K562 (cell line): ENCODE results near the gene MICALL2. TPM values are rescaled to one million over a fixed set of nuclear protein-coding genes. Genes with fewer than 3 reads are reported as not detected.

Experiments
- ATAC-seq: fragments of 200-7000 bp; cut with Tn5 transposase; 3 replicates; pipeline ENCODE4 v1.9.1; 2020; ENCODE audit warnings: moderate library complexity
- BruUV-seq: library from RNA; stranded (reverse); fragments of 400-500 nt; replicated peaks from 2 replicates; lab custom pipeline; 2021; lab: Mats Ljungman, UMichigan
- CTCF ChIA-PET: fragments of 300-600 bp; formaldehyde crosslinking; extraction: SDS; loops from one replicate; lab custom pipeline; 2021; ENCODE audit warnings: low intra/inter-chr PET ratio; lab: Yijun Ruan, JAX
- POLR2A ChIA-PET: fragments of 300-600, 350-650 bp; sonication (Branson Sonifier 250); formaldehyde crosslinking; extraction: SDS; loops from one replicate; lab custom pipeline; 2021; ENCODE audit warnings: antibody characterized with exemption, inconsistent platforms; lab: Yijun Ruan, JAX
- DNase-seq, 4 experiments: peaks; one replicate each; pipeline versions ENCODE4 v3.0.0 to v3.0.0-alpha.2; 2011 to 2018; ENCODE audit warnings: low spot score in 3 of 4, mixed read lengths in 3 of 4; ENCODE audit errors: extremely low read depth in 1 of 4
- FAIRE-seq: peaks from 2 replicates; lab custom pipeline; 2011; peaks lifted over from hg19 to GRCh38; lab: Jason Lieb, UNC
- H2AFZ ChIP-seq: 2 replicates; pipeline ENCODE4 v1.6.0; 2011; ENCODE audit warnings: low read depth, low read length, control low read depth, inconsistent platforms
- H3K27ac ChIP-seq: fragments of 200-600 bp; 3 replicates; pipeline ENCODE4 v1.8.0; 2011; ENCODE audit warnings: low read depth, mild to moderate bottlenecking, control low read depth, inconsistent platforms, low read length, moderate library complexity, mixed read lengths; ENCODE audit errors: extremely low read depth
- H3K27me3 ChIP-seq, 2 experiments: fragments of 300-600 bp in 1 of 2; 2 replicates in 1 of 2; 3 replicates in 1 of 2; pipeline versions ENCODE4 v1.6.0 to v1.8.0; 2011; ENCODE audit warnings: inconsistent platforms in 2 of 2, low read length in 2 of 2, mild to moderate bottlenecking in 1 of 2, mixed read lengths in 1 of 2, moderate library complexity in 1 of 2; ENCODE audit not compliant: control insufficient read depth in 2 of 2, insufficient read depth in 2 of 2
- H3K36me3 ChIP-seq: fragments of 300-600 bp; 3 replicates; pipeline ENCODE4 v1.8.0; 2011; ENCODE audit warnings: mild to moderate bottlenecking, low read length, inconsistent platforms; ENCODE audit not compliant: control insufficient read depth, insufficient read depth
- H3K4me1 ChIP-seq, 2 experiments: fragments of 200-600 bp in 1 of 2; replicated peaks in 1 of 2; 2 replicates in 1 of 2; 3 replicates in 1 of 2; pipeline versions ENCODE4 v1.5.1 to v1.8.0; 2011; ENCODE audit warnings: inconsistent platforms in 2 of 2, low read length in 2 of 2, mild to moderate bottlenecking in 1 of 2, mixed read lengths in 1 of 2, moderate library complexity in 1 of 2; ENCODE audit not compliant: control insufficient read depth in 2 of 2, insufficient read depth in 2 of 2
- H3K4me2 ChIP-seq: 2 replicates; pipeline ENCODE4 v1.6.1; 2011; ENCODE audit warnings: low read length, control low read depth, inconsistent platforms, mixed read lengths; ENCODE audit not compliant: insufficient read depth
- H3K4me3 ChIP-seq: fragments of 200-600 bp; sonication (generic), shearing (Covaris generic); 2 replicates; pipeline ENCODE4 v1.5.1; 2016; ENCODE audit warnings: control low read depth, inconsistent platforms
- H3K79me2 ChIP-seq: fragments of 200-600 bp; 3 replicates; pipeline ENCODE4 v1.8.0; 2011; ENCODE audit warnings: low read length, inconsistent platforms; ENCODE audit not compliant: control insufficient read depth, insufficient read depth
- H3K9ac ChIP-seq, 2 experiments: 2 replicates each; pipeline versions ENCODE4 v1.6.0 to v1.6.1; 2011; ENCODE audit warnings: low read depth in 2 of 2, low read length in 2 of 2, control low read depth in 1 of 2, inconsistent platforms in 1 of 2, mild to moderate bottlenecking in 1 of 2, mixed read lengths in 1 of 2; ENCODE audit not compliant: insufficient read depth in 1 of 2
- H3K9me1 ChIP-seq: one replicate; pipeline ENCODE4 v1.6.0; 2011; ENCODE audit warnings: inconsistent platforms, mild to moderate bottlenecking, low read length, moderate library complexity; ENCODE audit not compliant: control insufficient read depth, insufficient read depth
- H3K9me3 ChIP-seq: replicated peaks from 2 replicates; pipeline ENCODE4 v1.5.1; 2011; ENCODE audit warnings: low read depth, low read length, inconsistent platforms; ENCODE audit not compliant: control insufficient read depth, insufficient read depth
- H4K20me1 ChIP-seq: replicated peaks from 2 replicates; pipeline ENCODE4 v1.6.1; 2011; ENCODE audit warnings: low read length, inconsistent platforms, mixed read lengths; ENCODE audit not compliant: control insufficient read depth, insufficient read depth
- E2F3 ChIP-seq: fragments of 250-450 bp; sonication (Bioruptor Pico); IDR thresholded peaks from 2 replicates; pipeline ENCODE4 v1.4.0; 2020; ENCODE audit warnings: mild to moderate bottlenecking
- RBFOX2 ChIP-seq: fragments of 200-400 bp; formaldehyde crosslinking; IDR thresholded peaks from 2 replicates; pipeline ENCODE4 v1.6.1; 2017; ENCODE audit warnings: low read depth, mild to moderate bottlenecking, low read length, moderate library complexity
- XRCC4 ChIP-seq: IDR thresholded peaks from one replicate; pipeline ENCODE4 v1.6.1; 2011; ENCODE audit not compliant: insufficient read depth, insufficient read length; ENCODE audit errors: extremely low read depth
- ZNF263 ChIP-seq: sonication (generic); formaldehyde crosslinking; IDR thresholded peaks from 2 replicates; pipeline ENCODE4 v1.8.0; 2022; ENCODE audit warnings: mild to moderate bottlenecking, missing genetic modification reagents, borderline replicate concordance
- WGBS: fragments of 100-300 bp; shearing (Covaris generic); methylation state at CpG from one replicate; pipeline ENCODE4 v1.1.6; 2016; ENCODE audit warnings: low coverage, mixed read lengths; ENCODE audit not compliant: insufficient coverage; ENCODE audit errors: missing lambda C conversion rate; 5-methylcytosine and 5-hydroxymethylcytosine counted together
- in situ Hi-C: fragments of 300-500 bp; cut with MboI; formaldehyde crosslinking; loops from 4 replicates; pipeline ENCODE4 v1.15.0; 2018; ENCODE audit warnings: inconsistent platforms, mixed read lengths
- intact Hi-C: fragments of 100-400 bp; cut with micrococcal nuclease; formaldehyde crosslinking; loops from 2 replicates; pipeline ENCODE4 v1.14.2; 2022
- polyA plus RNA-seq, 8 experiments: library from polyadenylated mRNA; depleted of rRNA in 4 of 8; stranded (reverse) in 5 of 8; unstranded in 3 of 8; fragments of >200 nt; fragmentation: Nextera tagmentation in 2 of 8; fragmentation: Illumina TruSeq in 1 of 8; extraction: Ambion mirVana in 2 of 8; extraction: Trizol in 1 of 8; gene quantifications; 2 replicates each; pipeline versions ENCODE4 v1.2.1 to v1.2.3, GENCODE V29; 2011 to 2014; ENCODE audit warnings: inconsistent platforms in 1 of 8, missing spikeins in 1 of 8
- total RNA-seq, 7 experiments: library from RNA; depleted of rRNA in 6 of 7; stranded (reverse); fragments of >200 nt in 6 of 7; fragmentation: Illumina TruSeq in 2 of 7; extraction: Trizol in 2 of 7; gene quantifications; 2 replicates each; pipeline versions ENCODE4 v1.2.1 to v1.2.3, GENCODE V29; 2011 to 2021; ENCODE audit warnings: low replicate concordance in 1 of 7

The MICALL2 gene
- total and polyA plus RNA-seq, 9 of the 15 experiments (the other 6 are each of a cell fraction or from before 2014, with no cell fraction given): 1.8 to 103 (median 17.0) TPM

DNA sequence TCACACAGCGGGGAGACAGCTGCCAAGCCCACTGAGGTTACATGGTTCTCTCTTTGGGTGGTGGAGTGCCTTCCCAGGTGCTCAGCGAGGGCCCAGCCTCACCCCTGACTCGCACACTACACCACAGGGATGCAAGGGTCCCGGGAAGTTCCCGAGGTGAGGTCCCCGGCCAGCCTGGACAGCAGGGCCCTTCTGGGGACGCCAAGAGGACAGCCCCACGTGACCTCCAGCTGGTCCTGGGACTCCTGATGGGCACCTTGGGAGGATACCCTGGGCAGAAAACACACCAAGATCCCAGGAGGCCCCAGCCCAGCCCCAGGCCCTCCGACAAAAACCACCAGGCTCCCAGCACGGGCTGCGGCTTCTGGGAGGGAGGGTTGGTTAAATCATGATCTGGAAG, 8.3 kb downstream of the MICALL2 start:
- WGBS: 83% methylated on average over 11 of the region's 11 CpGs
- in situ Hi-C loops: no loop called here
- no peaks in the 10 kb centered on the region for H3K9me1 ChIP-seq
- H3K27me3 ChIP-seq: no peaks in the 10 kb centered on the region
- peak overlapping the region in 1 of 2 experiments; percentile 71; a peak in 2 of 4 replicates for H3K9ac ChIP-seq
- no peak overlapping the region for H2AFZ ChIP-seq
- no peak overlapping the region for H3K27ac ChIP-seq
- peaks cover 67% of the 10 kb centered on the region; the same call in 1 of the 3 replicates for H3K36me3 ChIP-seq
- intact Hi-C loops: no loop called here
- H3K4me1 ChIP-seq: peaks cover 4 to 85% of the 10 kb centered on the region in 2 experiments; a peak in 3 of 5 replicates
- no peak for TF ChIP-seq XRCC4
- TF ChIP-seq RBFOX2: 0 out of 2 replicates have a peak, but pooled peaks have one; percentile 7
- TF ChIP-seq, all 486 proteins: peak for 1
- Histone ChIP-seq H3K79me2 (peaks cover 56% of the 10 kb centered on the region), H3K4me3 (no peak overlapping the region), H3K9me3 (no peaks in the 10 kb centered on the region), H4K20me1 (peaks cover 11% of the 10 kb centered on the region; the same call in 1 of the 2 replicates), H3K4me2 (no peak overlapping the region)
- FAIRE-seq (no peak), DNase-seq (no peak), ATAC-seq (no peak)
- BruUV-seq: no TSS peak
- ChIA-PET POLR2A (interaction anchor here (0.6 to 2.2 kb wide), 4 partner anchors 10 to 949 kb away, joined by 4 to 12 read pairs (median 4); no protein-coding TSS in a partner anchor), CTCF (no interaction called here)

DNA sequence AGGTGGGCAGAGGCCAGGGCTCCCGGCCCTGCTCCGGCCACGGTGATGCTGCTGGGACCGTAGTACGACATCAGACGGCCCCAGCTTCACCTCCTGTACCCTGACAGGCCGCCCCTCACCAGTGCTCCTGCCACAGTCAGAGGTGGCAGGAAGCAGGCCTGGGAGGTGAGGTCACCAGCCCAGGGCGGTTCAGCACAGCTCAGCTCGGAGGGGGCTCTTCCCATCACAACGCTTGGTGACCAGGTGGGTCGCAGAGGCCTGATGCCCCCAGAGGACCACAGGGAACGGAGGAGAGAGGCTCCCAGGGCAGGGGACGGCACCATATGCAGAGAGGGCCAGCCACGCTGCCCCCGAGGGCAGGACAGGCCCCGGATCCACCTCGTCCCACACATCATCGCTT, 8.8 kb downstream of the MICALL2 start:
- Histone ChIP-seq H3K4me1 (peaks cover 4 to 85% of the 10 kb centered on the region in 2 experiments; a peak in 3 of 5 replicates), H3K9me3 (no peaks in the 10 kb centered on the region)
- no peak for DNase-seq
- ATAC-seq: no peak
- WGBS: 89% methylated on average over 16 of the region's 18 CpGs
- TF ChIP-seq E2F3: no peak
- 0 out of 2 replicates have a peak, but pooled peaks have one; percentile 1 for TF ChIP-seq RBFOX2
- 0 out of 2 replicates have a peak, but pooled peaks have one; percentile 9 for TF ChIP-seq ZNF263 (CRISPR knock-in tag)
- TF ChIP-seq, all 486 proteins: peak for 2
- ChIA-PET POLR2A (interaction anchor here (0.6 to 2.2 kb wide), 4 partner anchors 8 to 950 kb away, joined by 3 to 12 read pairs (median 4); partner anchors contain the start of gene MICALL2), CTCF (no interaction called here)
- Histone ChIP-seq H4K20me1 (peaks cover 11% of the 10 kb centered on the region; the same call in 1 of the 2 replicates), H3K36me3 (peaks cover 72% of the 10 kb centered on the region; the same call in 1 of the 3 replicates), H3K27me3 (no peaks in the 10 kb centered on the region), H3K4me2 (no peak overlapping the region), H3K27ac (no peak overlapping the region), H3K9me1 (no peaks in the 10 kb centered on the region), H3K79me2 (peaks cover 50% of the 10 kb centered on the region), H3K4me3 (no peak overlapping the region), H3K9ac (peak overlapping the region in 1 of 2 experiments; percentile 71; a peak in 2 of 4 replicates), H2AFZ (no peak overlapping the region)
- in situ Hi-C loops (no loop called here), intact Hi-C loops (no loop called here)
- no TSS peak for BruUV-seq
- no peak for FAIRE-seq
